HG03521 (cell line): ENCODE data around the gene NDUFA11.

Source experiments
- ATAC-seq: cut with Tn5 transposase; IDR thresholded peaks from one replicate; pipeline ENCODE4 v1.9.1; 2021; ENCODE audit warnings: mild to moderate bottlenecking, moderate library complexity; ENCODE audit not compliant: unreplicated experiment

NDUFA11 gene

DNA sequence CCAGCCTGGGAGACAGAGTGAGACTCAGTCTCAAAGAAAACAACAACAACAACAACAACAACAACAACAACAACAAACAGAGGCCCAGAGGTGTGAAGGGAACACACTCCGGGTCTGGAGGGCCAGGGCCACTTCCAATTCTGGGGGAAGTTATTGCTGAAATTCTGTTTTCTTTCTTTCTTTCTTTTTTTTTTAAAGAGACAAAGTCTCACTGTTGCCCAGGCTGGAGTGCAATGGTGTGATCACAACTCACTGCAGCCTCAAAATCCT is 7.0 kb upstream of the NDUFA11 start:
- no peak for ATAC-seq

DNA sequence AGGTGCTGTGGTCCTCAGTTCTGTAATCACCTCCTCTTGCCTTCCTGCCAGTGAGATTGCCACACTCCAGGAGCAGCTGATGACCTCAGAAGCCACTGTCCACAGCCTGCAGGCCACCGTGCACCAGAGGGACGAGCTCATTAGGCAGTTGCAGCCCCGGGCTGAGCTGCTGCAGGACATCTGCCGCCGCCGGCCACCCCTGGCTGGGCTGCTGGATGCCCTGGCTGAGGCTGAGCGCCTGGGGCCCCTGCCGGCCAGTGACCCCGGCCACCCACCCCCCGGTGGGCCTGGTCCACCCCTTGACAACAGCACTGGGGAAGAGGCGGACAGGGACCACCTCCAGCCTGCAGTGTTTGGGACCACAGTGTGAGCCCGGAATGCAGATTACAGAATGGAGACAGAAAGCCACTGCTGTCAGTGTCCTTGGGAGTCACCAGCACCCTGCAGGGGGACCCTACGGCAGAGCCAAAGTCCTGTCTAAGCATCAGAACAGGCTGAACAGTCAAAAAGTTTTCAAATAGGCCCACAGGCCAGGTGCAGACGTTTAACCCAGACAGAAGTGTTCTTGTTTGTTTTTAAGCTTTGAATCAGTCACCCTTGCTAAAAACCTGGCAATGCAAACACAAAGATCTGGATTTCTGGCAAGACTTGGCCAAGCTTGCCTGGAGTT is 5.3 kb upstream of the NDUFA11 start:
- ATAC-seq: no peak

DNA sequence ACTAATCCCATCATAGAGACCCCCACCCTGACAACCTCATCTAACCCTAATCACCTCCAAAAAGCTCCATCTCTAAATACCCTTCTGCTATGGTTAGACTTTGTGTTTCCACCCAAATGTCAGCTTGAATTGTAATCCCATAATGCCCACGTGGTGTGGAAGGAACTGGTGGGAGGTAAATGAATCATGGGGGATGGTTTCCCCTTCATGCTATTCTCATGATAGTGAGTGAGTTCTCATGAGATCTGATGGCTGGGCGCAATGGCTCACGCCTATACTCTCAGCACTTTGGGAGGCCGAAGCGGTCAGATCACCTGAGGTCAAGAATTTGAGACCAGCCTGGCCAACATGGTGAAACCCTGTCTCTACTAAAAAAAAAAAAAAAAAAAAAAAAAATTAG is 3.7 kb upstream of the NDUFA11 start:
- no peak for ATAC-seq

- no peak for ATAC-seq
Measured at GRCh38 chr19:5905114-5905778, 1.7 kb upstream of the NDUFA11 start.

- ATAC-seq: peak; percentile 73
Measured at GRCh38 chr19:5904352-5905113, 943 bp upstream of the NDUFA11 start, which contains the start of gene VMAC. VMAC (plus strand) TSS chr19:5904872; CDS start chr19:5904891, 19 bp downstream.

- no peak for ATAC-seq
Measured at GRCh38 chr19:5903056-5903623, 450 bp downstream of the NDUFA11 start.

GRCh38 chr19:5900976-5901375 is 2.6 kb downstream of the NDUFA11 start:
- ATAC-seq: no peak

GRCh38 chr19:5899728-5900526 is 3.7 kb downstream of the NDUFA11 start:
- no peak for ATAC-seq

DNA sequence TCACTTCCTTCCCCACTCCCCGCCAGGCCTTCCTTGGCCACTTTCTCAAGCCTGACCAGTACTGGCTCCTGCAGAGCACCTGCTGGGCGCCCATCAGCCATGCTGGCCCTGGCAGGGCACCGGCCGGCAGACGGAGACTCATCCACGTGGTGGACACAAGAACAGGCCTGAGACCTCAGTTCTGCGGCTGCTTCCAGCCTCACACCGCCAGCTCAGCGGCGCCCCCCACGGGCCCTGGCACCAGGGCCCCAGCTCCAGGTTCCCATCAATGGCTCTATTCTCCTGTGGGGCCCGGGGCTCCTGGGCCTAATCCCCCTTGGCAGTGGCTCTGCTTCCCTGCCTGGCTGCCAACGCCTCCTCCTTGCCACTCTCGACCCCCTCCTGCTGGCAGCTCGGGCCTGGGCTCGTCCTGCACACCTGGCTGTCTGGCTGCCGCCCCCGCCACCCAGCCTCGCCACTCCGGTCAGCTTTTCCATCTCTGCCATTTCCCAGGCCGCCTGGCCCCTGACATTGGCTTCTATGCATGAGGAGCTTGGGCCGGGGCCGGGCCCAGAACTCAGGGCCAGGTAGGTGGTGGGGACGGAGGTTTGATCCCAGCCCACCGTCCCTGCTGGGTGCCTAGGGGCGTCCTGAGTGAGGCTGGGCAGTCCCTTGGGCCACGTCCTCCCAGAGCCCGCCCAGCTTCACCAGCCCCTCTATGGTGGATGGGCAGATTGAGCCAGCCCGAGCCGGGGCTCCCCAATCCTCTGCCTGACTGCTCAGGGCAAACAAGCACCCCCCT is 6.2 kb downstream of the NDUFA11 start:
- no peak for ATAC-seq

DNA sequence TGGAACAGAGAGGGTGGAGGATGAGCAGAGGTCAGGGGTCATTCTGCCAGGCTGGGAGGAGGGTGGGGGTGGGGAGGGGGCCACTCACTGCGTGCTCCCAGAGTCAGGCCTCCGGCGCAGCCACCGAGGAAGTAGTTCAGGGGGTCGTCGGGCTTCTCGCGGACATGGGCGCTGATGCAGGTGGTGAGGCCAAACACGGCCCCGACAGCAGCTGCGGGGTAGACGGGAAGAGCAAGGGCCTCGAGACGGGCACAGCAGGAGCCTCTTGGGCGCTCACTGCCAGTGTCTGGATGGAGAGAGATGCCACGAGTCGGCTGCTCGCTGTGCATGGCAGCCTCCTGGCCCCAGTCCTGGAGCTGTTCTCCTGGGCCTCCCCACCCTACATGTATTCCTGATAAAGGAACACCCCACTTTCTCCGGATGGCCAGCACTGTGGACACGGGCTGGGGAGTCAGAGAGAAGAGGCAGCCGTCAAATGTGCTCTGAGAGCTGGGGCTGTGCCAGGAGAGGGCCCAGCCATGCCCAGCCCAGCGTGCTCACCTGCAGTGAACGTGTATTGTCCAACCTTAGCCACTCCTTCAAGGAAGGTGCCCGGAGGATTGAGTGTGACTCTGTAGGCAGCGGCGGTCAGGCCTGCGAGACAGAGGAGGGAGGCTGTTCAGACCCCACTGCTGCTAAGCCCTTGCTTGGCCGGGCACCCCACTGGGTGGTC is 7.1 kb downstream of the NDUFA11 start:
- ATAC-seq: no peak

- no peak for ATAC-seq
Measured at GRCh38 chr19:5895890-5896289, 7.7 kb downstream of the NDUFA11 start.

- ATAC-seq: no peak
Measured at GRCh38 chr19:5895409-5895808, 8.2 kb downstream of the NDUFA11 start.

GRCh38 chr19:5894704-5895349 is 8.8 kb downstream of the NDUFA11 start:
- ATAC-seq: no peak

DNA sequence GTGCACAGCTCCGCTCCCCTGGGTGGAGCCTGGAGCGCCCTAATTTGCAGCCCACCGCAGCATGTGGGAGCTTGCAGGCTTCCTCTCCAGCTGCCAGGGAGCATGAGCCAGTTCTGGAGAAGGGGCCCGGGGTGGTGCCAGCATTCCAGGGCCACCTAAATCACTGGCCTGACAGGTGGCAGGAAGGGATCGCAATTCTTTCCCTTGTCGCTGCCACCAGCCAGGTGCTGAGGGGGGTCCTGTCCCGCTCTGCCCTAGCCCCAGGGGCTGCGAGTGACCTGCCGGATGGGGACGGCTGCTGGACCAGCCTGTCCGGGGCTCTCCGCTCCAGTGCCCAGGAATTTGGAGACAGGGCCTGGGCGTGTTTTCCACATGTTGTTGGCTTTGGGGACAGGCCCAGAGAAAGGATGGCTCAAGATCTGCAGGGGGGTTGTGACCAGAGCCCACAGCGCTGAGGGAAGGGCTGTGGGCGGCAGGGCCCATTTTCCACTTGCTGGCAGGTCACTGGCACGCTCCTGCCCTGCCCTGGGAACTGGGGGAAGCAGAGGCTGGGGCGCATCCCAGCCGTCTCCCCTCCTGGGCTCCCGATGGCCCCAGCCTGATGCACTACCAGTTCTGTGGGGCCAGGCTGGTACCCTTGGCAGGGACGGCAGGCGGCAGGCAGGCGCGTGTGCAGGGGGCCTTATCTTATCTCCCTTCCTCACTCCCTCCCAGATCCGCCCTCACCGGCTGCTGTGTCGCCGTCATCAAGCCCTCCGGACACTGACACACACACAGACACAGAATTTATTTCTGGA is 9.5 kb downstream of the NDUFA11 start:
- no peak for ATAC-seq

DNA sequence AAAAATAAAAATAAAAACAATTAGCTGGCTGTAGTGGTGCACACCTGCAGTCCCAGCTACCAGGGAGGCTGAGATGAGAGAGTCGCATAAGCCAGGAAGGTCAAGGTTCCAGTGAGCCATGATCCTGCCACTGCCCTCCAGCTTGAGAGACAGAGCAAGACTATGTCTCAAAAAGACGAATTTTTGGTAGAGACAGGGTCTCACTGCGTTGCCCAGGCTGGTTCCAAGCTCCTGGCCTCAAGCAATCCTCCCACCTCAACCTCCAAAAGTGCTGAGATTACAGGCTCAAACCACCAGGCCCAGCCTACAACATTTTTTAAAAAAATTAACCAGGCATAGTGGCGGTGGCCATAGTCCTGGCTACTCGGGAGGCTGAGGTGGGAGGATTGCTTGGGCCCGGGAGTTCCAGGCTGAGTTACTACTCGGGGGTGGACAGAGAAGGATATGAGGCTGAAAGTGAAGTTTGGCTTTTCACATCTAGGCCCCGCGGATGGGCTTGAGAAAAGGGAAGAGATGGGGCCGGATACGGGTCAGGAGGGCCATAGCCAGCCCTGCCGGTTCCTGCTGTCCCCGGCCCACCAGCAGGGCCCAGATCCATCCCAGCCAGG is 10.2 kb downstream of the NDUFA11 start:
- ATAC-seq: no peak

DNA sequence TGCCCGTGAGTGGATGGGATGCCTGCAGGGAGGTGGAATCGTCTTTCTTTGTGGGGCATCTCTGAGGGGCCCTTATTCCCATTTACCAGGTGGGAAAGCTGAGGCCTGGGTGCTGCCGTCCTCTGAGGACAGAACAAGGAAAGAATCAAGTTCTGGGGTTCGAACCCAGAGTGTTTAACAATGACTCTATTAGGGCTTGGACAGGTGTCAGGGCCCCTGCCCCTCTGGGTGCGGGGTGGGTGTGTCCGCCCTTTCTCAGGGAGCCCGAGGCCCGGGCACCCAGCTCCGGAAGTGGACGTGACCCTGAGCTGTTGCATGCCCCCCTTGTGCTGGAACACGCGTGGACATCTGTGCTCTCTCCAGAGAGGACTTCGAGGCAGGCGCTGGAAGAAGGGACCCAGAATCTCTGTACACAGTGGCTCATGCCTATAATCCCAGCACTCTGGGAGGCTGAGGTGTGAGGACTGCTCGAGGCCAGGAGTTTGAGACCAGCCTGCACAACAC is 10.8 kb downstream of the NDUFA11 start:
- no peak for ATAC-seq

DNA sequence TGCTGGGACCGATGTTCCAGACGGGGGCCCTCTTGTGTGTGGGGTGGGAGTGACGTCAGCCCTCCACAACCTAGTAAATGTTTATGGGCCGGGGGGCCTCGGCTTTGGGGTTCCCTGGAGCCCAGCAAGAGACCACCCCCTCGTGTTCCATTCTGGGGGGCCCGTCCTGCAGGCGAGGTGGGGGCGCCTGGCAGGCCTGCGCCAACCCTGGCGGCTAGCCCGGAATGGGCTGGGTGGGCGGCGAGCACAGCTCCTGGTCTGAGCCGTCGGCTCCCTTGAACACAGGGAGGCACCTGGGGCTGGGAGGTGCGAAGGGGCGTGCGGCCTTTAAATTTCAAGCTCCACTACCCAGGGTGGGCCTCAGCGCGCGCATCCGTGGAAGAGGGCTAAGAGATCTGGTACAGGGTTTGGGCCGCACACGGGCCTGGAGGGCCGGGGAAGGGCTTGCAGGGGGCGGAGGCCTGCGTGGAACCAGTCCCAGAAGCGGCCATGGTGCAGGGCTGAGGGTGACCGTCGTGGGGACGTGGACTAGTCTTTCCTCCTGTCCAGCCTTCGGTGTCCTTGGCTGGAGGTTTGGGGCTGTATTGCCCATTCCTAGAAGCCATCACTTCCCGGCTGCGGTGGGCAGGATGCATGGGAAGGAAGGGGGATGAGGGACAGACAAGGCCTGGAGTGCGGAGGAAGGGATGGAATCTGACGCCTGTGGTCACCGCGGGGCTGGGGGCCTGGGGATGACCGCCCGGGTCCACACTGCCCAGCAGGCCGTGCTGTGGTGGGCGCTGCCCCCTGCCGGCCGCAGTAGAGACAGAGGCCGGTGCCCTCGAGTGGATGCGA is 11.4 kb downstream of the NDUFA11 start:
- ATAC-seq: no peak
